ES-I3 (cell line): ENCODE data around the gene RAB26.

ENCODE experiments used
- H3K36me3 ChIP-seq: 2 replicates; pipeline ENCODE4 v1.6.1; 2013; ENCODE audit warnings: mild to moderate bottlenecking, low read length, control low read depth, moderate library complexity; ENCODE audit not compliant: insufficient read depth
- H3K4me1 ChIP-seq: 2 replicates; pipeline ENCODE4 v1.6.1; 2013; ENCODE audit warnings: mild to moderate bottlenecking, control low read depth, low read length; ENCODE audit not compliant: insufficient read depth
- H3K9ac ChIP-seq: 2 replicates; pipeline ENCODE4 v1.6.1; 2013; ENCODE audit warnings: low read depth, mild to moderate bottlenecking, low read length, moderate library complexity
- H3K9me3 ChIP-seq: 2 replicates; pipeline ENCODE4 v1.6.1; 2013; ENCODE audit warnings: mild to moderate bottlenecking, low read length, moderate library complexity; ENCODE audit not compliant: control insufficient read depth, insufficient read depth

The RAB26 gene

GRCh38 chr16:2143878-2144485, 4.4 kb upstream of the RAB26 start:
- H3K9me3 ChIP-seq = no peaks in the 10 kb centered on the region
- H3K36me3 ChIP-seq = no peaks in the 10 kb centered on the region
- H3K4me1 ChIP-seq = peaks cover 3% of the 10 kb centered on the region; the same call in 1 of the 2 replicates
- no peak overlapping the region for H3K9ac ChIP-seq

GRCh38 chr16:2145843-2146242, 2.6 kb upstream of the RAB26 start:
- Histone ChIP-seq H3K9ac (no peak overlapping the region), H3K9me3 (no peaks in the 10 kb centered on the region), H3K4me1 (peaks cover 3% of the 10 kb centered on the region; the same call in 1 of the 2 replicates), H3K36me3 (no peaks in the 10 kb centered on the region)

DNA sequence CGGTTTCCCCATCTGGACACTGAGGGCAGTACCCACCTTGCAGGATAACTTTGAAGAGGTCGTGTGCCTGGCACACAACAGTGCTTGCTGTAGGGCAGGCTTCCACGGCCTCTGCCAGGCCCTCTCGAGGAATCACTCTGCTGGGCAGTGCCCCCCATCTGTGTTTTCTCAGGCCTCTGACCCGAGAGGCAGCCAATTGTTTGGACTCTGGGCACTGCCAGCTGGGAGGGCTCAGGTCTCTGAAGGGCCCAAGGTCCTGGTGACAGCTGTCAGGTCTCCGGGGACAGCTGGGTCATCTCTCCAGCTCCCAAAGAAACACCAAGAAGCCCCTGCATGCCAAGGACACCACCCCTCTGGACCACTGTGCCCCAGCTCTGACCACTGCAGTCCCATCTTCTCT, 1.0 kb upstream of the RAB26 start:
- no peaks in the 10 kb centered on the region for H3K36me3 ChIP-seq
- H3K9me3 ChIP-seq = no peaks in the 10 kb centered on the region
- peaks cover 9% of the 10 kb centered on the region; the same call in 1 of the 2 replicates for H3K4me1 ChIP-seq
- H3K9ac ChIP-seq = no peak overlapping the region

DNA sequence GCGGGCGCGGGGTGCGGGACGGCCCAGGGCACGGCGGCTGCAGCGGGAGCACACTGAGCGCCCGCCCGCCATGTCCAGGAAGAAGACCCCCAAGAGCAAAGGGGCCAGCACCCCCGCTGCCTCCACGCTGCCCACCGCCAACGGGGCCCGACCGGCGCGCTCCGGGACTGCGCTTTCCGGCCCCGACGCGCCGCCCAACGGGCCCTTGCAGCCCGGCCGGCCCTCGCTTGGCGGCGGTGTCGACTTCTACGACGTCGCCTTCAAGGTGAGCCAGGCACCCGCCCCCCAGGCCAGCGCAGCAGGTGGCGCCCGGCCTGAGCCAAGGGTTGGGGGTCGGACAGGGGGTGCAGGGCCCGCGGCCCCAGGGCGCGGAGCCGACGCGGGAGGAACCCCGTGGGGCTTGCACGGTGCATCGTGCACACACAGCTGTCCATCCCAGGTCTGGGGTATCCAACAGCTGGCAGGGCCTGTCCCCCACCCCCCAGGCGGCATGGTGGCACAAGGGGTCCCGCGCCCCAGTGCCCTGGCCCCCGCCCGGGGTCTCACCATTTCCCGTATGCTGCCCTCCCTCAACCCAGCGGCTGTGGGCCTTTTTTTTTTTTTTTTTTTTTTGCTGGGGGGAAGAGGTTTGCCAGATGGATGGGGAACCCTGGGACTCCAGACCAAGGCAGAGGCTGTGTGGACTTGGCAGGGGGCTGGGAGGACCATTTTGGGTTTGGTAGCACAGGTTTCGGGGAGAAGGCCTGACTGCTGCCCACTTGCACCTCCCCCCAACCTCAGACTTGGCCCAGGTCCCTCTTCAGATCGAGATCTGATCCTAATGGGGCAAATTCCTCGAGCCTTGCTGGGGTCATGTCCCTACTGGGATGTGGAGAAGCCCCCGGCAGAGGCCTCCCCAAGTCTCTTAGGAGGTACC, 547 bp downstream of the RAB26 start:
- Histone ChIP-seq H3K9me3 (no peaks in the 10 kb centered on the region), H3K4me1 (peaks cover 7% of the 10 kb centered on the region; the same call in 1 of the 2 replicates), H3K9ac (peak overlapping the region; percentile 62), H3K36me3 (0 out of 2 replicates have a peak, but pooled peaks cover 4% of the 10 kb centered on the region)

DNA sequence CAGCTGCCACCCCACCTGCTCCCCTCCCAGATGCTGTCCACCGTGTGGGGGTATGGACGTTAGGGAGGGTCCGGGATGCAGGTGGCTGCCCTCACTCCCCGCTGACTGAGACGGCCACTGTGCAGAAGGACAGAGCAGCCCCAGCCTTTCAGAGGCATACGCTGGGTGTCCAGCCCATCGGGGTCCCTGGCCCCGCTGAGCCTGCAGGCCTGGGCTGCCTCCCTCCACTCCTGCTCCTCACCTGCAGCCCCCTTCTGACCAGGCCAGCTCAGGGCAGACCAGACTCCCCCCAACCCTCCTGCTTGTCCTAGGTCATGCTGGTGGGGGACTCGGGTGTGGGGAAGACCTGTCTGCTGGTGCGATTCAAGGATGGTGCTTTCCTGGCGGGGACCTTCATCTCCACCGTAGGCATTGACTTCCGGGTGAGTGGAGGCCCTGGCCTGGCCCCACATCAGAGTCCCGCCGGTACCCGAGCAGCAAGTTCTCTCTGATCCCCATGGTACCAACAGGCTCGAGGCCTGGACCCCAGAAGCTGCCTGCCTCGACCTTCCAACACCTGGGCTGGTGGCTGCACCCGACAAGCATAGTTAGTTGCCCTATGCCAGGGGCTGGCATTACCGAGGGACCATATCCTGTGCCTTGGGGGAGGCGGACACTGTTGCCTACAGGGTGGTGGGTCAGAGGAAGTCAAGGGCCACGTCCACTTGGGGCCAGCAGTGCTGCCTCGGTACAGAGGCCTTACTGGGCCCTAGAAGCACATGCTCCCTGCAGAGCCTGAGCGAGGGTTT, 1.4 kb downstream of the RAB26 start:
- H3K9ac ChIP-seq = peak overlapping the region; percentile 62
- H3K36me3 ChIP-seq = peaks cover 8% of the 10 kb centered on the region; the same call in 1 of the 2 replicates
- H3K9me3 ChIP-seq = no peaks in the 10 kb centered on the region
- H3K4me1 ChIP-seq = peaks cover 7% of the 10 kb centered on the region; the same call in 1 of the 2 replicates

DNA sequence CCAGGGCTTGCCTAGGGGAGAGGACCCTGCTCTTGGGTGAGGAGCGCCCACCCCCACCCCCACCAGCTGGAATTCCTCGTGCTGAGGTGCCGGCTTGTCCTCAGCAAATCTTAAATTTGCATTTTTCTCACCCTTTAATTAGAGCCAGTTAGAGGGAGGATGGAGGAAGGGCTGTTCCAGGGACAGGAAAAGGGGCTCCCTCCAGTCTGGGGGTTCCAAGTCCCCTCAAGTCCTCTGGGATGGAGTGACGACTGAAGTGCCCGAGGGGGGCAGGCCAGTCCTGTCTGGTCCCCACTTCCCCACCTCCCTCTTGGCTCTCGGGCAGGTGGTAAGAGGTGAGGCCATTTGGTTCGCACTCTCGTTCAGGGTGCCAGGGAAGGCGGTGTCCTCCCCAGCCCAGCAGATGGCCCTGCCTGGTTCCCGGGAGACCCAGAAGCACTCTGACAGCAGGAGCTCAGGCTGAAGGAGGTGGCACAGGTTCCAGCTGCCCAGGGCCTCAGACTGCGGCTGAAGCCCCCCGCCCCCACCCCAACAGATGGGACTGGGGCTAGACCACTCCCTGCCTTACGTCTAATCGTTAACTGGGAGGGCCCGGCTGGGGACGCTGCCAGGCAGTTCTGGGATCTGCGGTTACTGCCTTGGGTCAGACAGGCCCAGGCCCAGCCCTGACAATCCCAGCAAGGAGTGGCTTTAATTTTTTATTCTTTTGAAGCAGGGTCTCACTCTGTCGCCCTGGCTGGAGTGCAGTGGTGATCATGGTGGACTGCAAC, 2.2 kb downstream of the RAB26 start:
- Histone ChIP-seq H3K4me1 (peaks cover 7% of the 10 kb centered on the region; the same call in 1 of the 2 replicates), H3K9me3 (no peaks in the 10 kb centered on the region), H3K36me3 (peaks cover 9% of the 10 kb centered on the region; the same call in 1 of the 2 replicates), H3K9ac (peak overlapping the region; percentile 62; the same call in 1 of the 2 replicates)

DNA sequence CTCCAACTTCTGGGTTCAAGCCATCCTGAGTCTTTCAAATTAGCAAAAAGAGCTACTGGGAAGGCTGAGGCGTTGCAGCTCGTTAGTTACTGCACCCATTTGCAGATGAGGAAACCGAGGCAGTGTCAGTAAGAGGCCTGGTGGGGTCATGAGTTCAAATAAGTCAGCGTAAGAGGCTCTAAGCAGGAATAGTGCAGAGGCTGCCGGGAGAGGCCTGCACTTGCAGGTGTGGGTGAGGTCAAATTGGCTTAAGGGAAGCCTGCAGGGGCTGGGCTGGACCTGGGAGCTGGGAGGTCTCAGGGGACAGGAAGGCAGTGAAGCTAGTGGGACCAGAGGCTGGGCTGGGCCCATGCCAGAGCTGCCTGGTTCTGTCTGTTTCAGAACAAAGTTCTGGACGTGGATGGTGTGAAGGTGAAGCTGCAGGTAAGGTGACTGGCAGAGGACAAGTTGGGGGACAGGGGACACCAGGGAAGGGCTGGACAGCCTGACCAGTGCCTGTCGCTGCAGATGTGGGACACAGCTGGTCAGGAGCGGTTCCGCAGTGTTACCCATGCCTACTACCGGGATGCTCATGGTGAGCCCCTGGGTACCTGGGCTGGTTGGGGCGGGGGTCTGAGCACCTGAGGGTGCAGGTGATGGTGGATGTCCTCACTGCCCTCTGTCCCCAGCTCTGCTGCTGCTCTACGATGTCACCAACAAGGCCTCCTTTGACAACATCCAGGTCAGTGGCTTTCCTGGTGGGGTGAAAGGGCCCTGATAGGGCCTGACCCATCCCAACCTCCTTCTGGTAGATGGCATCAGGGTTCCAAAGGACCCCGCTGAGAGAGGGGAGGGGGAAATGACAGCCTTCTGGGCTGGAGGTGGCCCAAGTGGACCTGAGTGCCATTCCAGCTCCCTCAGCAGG, 3.0 kb downstream of the RAB26 start:
- H3K9me3 ChIP-seq = no peaks in the 10 kb centered on the region
- H3K9ac ChIP-seq = no peak overlapping the region
- H3K4me1 ChIP-seq = peaks cover 7% of the 10 kb centered on the region; the same call in 1 of the 2 replicates
- peaks cover 9% of the 10 kb centered on the region; the same call in 1 of the 2 replicates for H3K36me3 ChIP-seq

DNA sequence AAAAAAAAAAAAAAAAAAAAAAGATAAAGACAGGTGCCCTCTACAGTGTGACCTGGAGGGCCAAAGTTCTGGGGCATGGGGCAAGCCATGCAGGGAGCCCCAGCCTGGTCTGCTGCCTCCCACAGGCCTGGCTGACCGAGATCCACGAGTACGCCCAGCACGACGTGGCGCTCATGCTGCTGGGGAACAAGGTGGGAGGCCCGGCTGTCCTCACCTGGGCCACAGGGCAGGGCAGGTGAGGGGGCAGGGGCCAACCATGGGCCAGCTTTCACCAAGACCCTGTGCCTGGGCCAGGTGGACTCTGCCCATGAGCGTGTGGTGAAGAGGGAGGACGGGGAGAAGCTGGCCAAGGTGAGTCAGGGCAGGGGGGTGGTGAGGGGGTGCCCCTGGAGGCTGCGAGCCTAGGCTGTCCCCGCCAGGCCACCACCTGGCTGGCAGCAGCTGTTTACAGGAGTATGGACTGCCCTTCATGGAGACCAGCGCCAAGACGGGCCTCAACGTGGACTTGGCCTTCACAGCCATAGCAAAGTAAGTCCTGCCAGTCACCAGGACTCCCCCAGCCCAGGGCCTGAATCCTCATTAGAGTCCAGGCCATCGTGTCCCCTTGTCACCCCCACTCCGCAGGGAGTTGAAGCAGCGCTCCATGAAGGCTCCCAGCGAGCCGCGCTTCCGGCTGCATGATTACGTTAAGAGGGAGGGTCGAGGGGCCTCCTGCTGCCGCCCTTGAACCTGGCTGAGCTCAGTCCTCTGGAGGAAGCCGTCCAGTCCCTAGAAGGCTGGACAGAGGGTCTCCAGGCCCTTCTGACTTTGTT, 4.5 kb downstream of the RAB26 start:
- Histone ChIP-seq H3K9ac (peak overlapping the region; percentile 96), H3K4me1 (peaks cover 7% of the 10 kb centered on the region; the same call in 1 of the 2 replicates), H3K9me3 (no peaks in the 10 kb centered on the region), H3K36me3 (peaks cover 9% of the 10 kb centered on the region; the same call in 1 of the 2 replicates)

GRCh38 chr16:2154533-2155090, 6.2 kb downstream of the RAB26 start:
- Histone ChIP-seq H3K4me1 (peaks cover 17% of the 10 kb centered on the region; the same call in 1 of the 2 replicates), H3K36me3 (peaks cover 9% of the 10 kb centered on the region; the same call in 1 of the 2 replicates), H3K9me3 (no peaks in the 10 kb centered on the region), H3K9ac (peak overlapping the region; percentile 96)

DNA sequence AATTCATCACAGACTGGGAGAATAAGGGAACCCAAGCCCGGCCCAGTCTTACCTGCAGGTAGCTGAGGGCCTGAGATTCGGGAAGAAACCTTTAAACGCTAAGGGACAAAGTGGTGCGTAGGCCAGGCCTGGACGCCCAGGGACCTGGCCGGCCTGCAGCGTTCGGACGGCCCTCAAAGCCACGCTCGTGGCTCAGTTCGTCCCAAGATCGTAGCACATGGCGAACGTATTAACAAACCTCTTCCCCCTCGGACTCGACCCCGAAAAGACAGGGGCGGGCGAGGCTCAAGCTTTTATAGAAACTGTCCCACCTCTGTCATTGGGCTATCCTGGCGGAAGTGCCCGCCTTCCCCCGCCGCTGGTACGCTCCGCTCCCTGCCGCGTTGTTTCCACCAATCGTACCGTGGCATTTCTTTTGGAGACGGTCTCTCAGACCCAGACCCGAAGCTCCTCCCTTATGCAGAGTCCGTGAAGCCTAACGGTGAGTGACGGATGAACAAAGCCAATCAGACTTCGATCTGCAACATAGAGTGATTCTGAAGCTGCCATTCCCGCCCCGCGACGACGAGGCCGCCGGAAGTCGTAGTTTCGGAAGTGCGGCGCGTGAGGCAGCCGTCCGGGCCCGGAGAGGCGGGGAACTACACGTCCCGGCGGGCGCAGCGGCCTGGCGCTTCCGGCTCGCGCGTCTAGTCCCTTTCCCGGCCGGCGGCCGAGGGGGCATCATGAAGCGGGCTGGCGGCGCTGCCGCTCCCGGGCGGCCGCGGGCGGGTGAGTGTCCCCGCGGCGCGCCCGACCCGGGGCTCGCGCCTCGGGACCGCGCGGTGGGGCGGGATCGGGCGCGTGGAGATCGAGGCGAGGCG, 6.9 kb downstream of the RAB26 start, which contains the start of gene TRAF7:
Gene TRAF7 (plus strand): TSS at position 692 of the 860 bp plus-strand sequence. CDS start 8,139 bp downstream, outside the sequence.
- Histone ChIP-seq H3K36me3 (peaks cover 9% of the 10 kb centered on the region; the same call in 1 of the 2 replicates), H3K4me1 (peaks cover 22% of the 10 kb centered on the region; the same call in 1 of the 2 replicates), H3K9me3 (no peaks in the 10 kb centered on the region)

More for the DNA sequence above, 6.9 kb downstream of the RAB26 start, which contains the start of gene TRAF7:
- peak within 1 kb of the TSS; percentile 96 for H3K9ac ChIP-seq
